GM23338 (cell line): ENCODE results near the gene PPFIBP2. TPM values are rescaled to one million over a fixed set of nuclear protein-coding genes. Genes with fewer than 3 reads are reported as not detected.

Experiments
- ATAC-seq: fragments of 200-7000 bp; cut with Tn5 transposase; 3 replicates; pipeline ENCODE4 v1.9.1; 2020
- DNase-seq: peaks from one replicate; pipeline ENCODE4 v3.0.0-alpha.2; 2015; ENCODE audit warnings: low spot score
- H2AFZ ChIP-seq: fragments of 200-600 bp; sonication (generic); 2 replicates; pipeline ENCODE4 v1.8.0; 2016; ENCODE audit warnings: antibody characterized with exemption, mild to moderate bottlenecking, moderate library complexity
- H3F3A ChIP-seq: fragments of 200-600 bp; sonication (generic); replicated peaks from 2 replicates; pipeline ENCODE4 v1.8.0; 2017; ENCODE audit warnings: antibody characterized with exemption, mixed run types, low read depth
- H3K27ac ChIP-seq: fragments of 200-600 bp; sonication (generic); 2 replicates; pipeline ENCODE4 v1.6.1; 2016; ENCODE audit warnings: low read depth
- H3K27me3 ChIP-seq: fragments of 200-600 bp; sonication (generic); 2 replicates; pipeline ENCODE4 v1.8.0; 2016; ENCODE audit warnings: mild to moderate bottlenecking, mixed run types, moderate library complexity; ENCODE audit not compliant: insufficient read depth
- H3K36me3 ChIP-seq: fragments of 200-600 bp; sonication (generic); 2 replicates; pipeline ENCODE4 v1.8.0; 2016; ENCODE audit warnings: mild to moderate bottlenecking; ENCODE audit not compliant: insufficient read depth
- H3K4me1 ChIP-seq: fragments of 200-600 bp; sonication (generic); 2 replicates; pipeline ENCODE4 v1.8.0; 2016; ENCODE audit warnings: mild to moderate bottlenecking, moderate library complexity; ENCODE audit not compliant: insufficient read depth
- H3K4me2 ChIP-seq: fragments of 200-600 bp; sonication (generic); 2 replicates; pipeline ENCODE4 v1.7.1; 2017; ENCODE audit warnings: mixed run types
- H3K4me3 ChIP-seq: fragments of 200-600 bp; sonication (generic); 2 replicates; pipeline ENCODE4 v1.6.1; 2016; ENCODE audit warnings: mixed run types
- H3K79me2 ChIP-seq: fragments of 200-600 bp; sonication (generic); replicated peaks from 2 replicates; pipeline ENCODE4 v1.8.0; 2017; ENCODE audit warnings: mild to moderate bottlenecking; ENCODE audit not compliant: insufficient read depth
- H3K9me2 ChIP-seq: fragments of 200-600 bp; sonication (generic); 2 replicates; pipeline ENCODE4 v1.8.0; 2017; ENCODE audit not compliant: insufficient read depth
- H4K20me1 ChIP-seq: fragments of 200-600 bp; sonication (generic); replicated peaks from 2 replicates; pipeline ENCODE4 v1.8.0; 2017; ENCODE audit warnings: mild to moderate bottlenecking; ENCODE audit not compliant: insufficient read depth
- H3K27ac Mint-ChIP-seq: 2 replicates; pipeline ENCODE4 v1.8.0; 2020; ENCODE audit warnings: inconsistent platforms, mild to moderate bottlenecking, moderate library complexity, mixed read lengths
- H3K27me3 Mint-ChIP-seq: 3 replicates; pipeline ENCODE4 v1.8.0; 2022; ENCODE audit warnings: low read depth, mild to moderate bottlenecking, moderate library complexity, mixed read lengths, inconsistent platforms; ENCODE audit not compliant: insufficient read depth, poor library complexity
- H3K36me3 Mint-ChIP-seq: 3 replicates; pipeline ENCODE4 v1.8.0; 2021; ENCODE audit warnings: low read depth, mild to moderate bottlenecking, inconsistent platforms, moderate library complexity, mixed read lengths
- H3K4me1 Mint-ChIP-seq: 3 replicates; pipeline ENCODE4 v1.8.0; 2020; ENCODE audit warnings: mild to moderate bottlenecking, inconsistent platforms, mixed read lengths
- H3K4me3 Mint-ChIP-seq: 3 replicates; pipeline ENCODE4 v1.8.0; 2021; ENCODE audit warnings: moderate library complexity, mild to moderate bottlenecking, inconsistent platforms, mixed read lengths
- H3K9me3 Mint-ChIP-seq: 3 replicates; pipeline ENCODE4 v1.8.0; 2020; ENCODE audit warnings: moderate library complexity, mild to moderate bottlenecking, inconsistent platforms, mixed read lengths
- CREB1 ChIP-seq: fragments of 250-450 bp; sonication (Bioruptor Pico); IDR thresholded peaks from 2 replicates; pipeline ENCODE4 v1.5.0; 2020; ENCODE audit warnings: low read depth, mild to moderate bottlenecking, moderate library complexity
- EZH2phosphoT487 ChIP-seq: fragments of 200-600 bp; sonication (generic); IDR thresholded peaks from one replicate; pipeline ENCODE4 v1.8.1; 2018; ENCODE audit warnings: antibody characterized with exemption; ENCODE audit not compliant: unreplicated experiment
- JUNB ChIP-seq: IDR thresholded peaks from one replicate; pipeline ENCODE4 v1.6.1; 2016; ENCODE audit warnings: antibody characterized with exemption; ENCODE audit not compliant: unreplicated experiment
- NANOG ChIP-seq: IDR thresholded peaks from 2 replicates; pipeline ENCODE4 v1.6.1; 2016; ENCODE audit warnings: antibody characterized with exemption, borderline replicate concordance
- POLR2AphosphoS5 ChIP-seq: IDR thresholded peaks from 2 replicates; pipeline ENCODE4 v1.6.1; 2016; ENCODE audit warnings: antibody characterized with exemption, low read depth
- STAT1 ChIP-seq: IDR thresholded peaks from one replicate; pipeline ENCODE4 v1.6.1; 2016; ENCODE audit warnings: antibody characterized with exemption; ENCODE audit not compliant: unreplicated experiment
- ZNF114 ChIP-seq: fragments of 250-450 bp; sonication (Bioruptor Pico); IDR thresholded peaks from 2 replicates; pipeline ENCODE4 v1.5.0; 2020; ENCODE audit warnings: mild to moderate bottlenecking, moderate library complexity
- polyA plus RNA-seq: library from polyadenylated mRNA; unstranded; fragments of >200 nt; fragmentation: Nextera tagmentation; extraction: Ambion mirVana; gene quantifications from 2 replicates; pipeline ENCODE4 v1.2.1, GENCODE V29; 2016
- total RNA-seq: library from RNA; depleted of rRNA; stranded (reverse); fragments of >200 nt; shearing (Covaris generic); gene quantifications from 2 replicates; pipeline ENCODE4 v1.2.3, GENCODE V29; 2014
- TF ChIP-seq, protein P1 (sequence below): fragments of 250-450 bp; sonication (Bioruptor Pico); IDR thresholded peaks from 2 replicates; pipeline ENCODE4 v1.5.0; 2020; ENCODE audit warnings: mild to moderate bottlenecking, moderate library complexity
- TF ChIP-seq, protein P2 (sequence below), 2 experiments: fragments of 200-600 bp in 1 of 2; sonication (generic) in 1 of 2; conservative IDR thresholded peaks; 2 replicates each; pipeline versions ENCODE4 v1.5.1 to v1.6.1; 2016 to 2017; ENCODE audit warnings: antibody characterized with exemption in 2 of 2, low read depth in 2 of 2, mild to moderate bottlenecking in 2 of 2, moderate library complexity in 1 of 2
- TF ChIP-seq, protein P3 (sequence below): IDR thresholded peaks from one replicate; pipeline ENCODE4 v1.6.1; 2018; ENCODE audit warnings: antibody characterized with exemption; ENCODE audit not compliant: unreplicated experiment

PPFIBP2 gene
- total and polyA plus RNA-seq, 2 experiments from 2014 or later: 7.1 to 14.8 TPM

DNA sequence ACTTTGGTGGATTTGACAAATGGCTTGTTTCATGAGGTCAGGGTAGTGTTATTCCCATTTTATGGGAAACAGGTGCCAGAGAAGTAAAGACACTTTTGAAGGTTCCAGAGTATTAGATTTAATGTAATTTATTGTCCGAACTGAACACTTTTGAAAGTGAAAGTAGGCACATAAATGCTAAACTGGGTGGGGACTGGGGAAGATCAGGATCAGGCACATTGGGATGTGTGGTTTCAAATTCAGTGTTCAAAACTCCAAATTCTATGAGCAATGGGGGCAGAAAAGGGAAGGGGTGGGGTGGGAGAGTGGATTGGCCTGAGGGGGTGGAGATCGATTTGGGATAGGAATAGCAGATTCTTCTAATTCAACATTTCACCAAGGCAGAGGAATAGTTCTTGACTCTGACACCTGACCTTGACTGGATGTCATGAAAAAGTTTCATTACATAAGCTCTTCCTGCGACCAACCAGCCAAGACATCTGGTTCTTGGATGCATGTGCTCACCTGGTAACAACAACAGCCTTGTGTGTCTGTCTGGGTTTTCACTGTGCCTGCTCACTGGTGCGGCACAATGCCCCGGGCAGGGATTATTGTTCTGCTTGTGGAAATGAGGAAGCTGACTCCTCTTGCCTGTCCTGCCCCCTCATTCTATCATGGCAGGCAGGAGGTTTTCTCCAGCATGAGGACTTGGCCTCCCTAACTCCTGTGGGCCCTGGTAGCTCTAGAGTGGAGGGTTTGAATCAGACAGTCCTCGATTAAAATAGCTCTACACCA, 10.8 kb downstream of the PPFIBP2 start (continued):
- TF ChIP-seq, protein P1, sequence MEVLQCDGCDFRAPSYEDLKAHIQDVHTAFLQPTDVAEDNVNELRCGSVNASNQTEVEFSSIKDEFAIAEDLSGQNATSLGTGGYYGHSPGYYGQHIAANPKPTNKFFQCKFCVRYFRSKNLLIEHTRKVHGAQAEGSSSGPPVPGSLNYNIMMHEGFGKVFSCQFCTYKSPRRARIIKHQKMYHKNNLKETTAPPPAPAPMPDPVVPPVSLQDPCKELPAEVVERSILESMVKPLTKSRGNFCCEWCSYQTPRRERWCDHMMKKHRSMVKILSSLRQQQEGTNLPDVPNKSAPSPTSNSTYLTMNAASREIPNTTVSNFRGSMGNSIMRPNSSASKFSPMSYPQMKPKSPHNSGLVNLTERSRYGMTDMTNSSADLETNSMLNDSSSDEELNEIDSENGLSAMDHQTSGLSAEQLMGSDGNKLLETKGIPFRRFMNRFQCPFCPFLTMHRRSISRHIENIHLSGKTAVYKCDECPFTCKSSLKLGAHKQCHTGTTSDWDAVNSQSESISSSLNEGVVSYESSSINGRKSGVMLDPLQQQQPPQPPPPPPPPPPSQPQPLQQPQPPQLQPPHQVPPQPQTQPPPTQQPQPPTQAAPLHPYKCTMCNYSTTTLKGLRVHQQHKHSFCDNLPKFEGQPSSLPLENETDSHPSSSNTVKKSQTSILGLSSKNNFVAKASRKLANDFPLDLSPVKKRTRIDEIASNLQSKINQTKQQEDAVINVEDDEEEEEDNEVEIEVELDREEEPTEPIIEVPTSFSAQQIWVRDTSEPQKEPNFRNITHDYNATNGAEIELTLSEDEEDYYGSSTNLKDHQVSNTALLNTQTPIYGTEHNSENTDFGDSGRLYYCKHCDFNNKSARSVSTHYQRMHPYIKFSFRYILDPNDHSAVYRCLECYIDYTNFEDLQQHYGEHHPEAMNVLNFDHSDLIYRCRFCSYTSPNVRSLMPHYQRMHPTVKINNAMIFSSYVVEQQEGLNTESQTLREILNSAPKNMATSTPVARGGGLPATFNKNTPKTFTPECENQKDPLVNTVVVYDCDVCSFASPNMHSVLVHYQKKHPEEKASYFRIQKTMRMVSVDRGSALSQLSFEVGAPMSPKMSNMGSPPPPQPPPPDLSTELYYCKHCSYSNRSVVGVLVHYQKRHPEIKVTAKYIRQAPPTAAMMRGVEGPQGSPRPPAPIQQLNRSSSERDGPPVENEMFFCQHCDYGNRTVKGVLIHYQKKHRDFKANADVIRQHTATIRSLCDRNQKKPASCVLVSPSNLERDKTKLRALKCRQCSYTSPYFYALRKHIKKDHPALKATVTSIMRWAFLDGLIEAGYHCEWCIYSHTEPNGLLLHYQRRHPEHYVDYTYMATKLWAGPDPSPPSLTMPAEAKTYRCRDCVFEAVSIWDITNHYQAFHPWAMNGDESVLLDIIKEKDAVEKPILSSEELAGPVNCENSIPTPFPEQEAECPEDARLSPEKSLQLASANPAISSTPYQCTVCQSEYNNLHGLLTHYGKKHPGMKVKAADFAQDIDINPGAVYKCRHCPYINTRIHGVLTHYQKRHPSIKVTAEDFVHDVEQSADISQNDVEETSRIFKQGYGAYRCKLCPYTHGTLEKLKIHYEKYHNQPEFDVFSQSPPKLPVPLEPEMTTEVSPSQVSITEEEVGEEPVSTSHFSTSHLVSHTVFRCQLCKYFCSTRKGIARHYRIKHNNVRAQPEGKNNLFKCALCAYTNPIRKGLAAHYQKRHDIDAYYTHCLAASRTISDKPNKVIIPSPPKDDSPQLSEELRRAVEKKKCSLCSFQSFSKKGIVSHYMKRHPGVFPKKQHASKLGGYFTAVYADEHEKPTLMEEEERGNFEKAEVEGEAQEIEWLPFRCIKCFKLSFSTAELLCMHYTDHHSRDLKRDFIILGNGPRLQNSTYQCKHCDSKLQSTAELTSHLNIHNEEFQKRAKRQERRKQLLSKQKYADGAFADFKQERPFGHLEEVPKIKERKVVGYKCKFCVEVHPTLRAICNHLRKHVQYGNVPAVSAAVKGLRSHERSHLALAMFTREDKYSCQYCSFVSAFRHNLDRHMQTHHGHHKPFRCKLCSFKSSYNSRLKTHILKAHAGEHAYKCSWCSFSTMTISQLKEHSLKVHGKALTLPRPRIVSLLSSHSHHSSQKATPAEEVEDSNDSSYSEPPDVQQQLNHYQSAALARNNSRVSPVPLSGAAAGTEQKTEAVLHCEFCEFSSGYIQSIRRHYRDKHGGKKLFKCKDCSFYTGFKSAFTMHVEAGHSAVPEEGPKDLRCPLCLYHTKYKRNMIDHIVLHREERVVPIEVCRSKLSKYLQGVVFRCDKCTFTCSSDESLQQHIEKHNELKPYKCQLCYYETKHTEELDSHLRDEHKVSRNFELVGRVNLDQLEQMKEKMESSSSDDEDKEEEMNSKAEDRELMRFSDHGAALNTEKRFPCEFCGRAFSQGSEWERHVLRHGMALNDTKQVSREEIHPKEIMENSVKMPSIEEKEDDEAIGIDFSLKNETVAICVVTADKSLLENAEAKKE (CRISPR knock-in tag): no peak
- TF ChIP-seq POLR2AphosphoS5: no peak
- no peak for TF ChIP-seq CREB1 (CRISPR knock-in tag)

DNA sequence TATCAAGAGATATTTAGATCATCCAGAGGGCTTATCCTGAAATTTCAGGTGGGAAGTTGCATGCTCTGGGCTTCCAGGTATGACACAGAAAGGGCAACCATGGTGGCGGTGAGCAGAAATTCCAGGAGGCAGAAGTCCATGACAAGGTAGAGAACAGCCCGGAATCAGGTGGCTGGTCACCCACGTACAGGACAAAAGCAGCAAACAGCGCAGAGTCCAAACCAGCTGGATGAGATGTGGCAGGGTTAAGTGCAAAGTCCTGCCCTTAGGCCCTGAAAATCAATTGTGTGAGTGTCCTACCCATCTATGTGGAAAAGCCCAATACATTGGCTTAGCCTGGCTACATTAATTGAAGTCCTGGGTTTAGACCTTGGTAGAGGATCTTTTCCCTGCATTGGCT, 11.6 kb downstream of the PPFIBP2 start:
- Histone ChIP-seq H3K4me2 (no peak overlapping the region), H4K20me1 (no peaks in the 10 kb centered on the region; the same call in 1 of the 2 replicates), H3K4me1 (no peaks in the 10 kb centered on the region), H3K27ac (no peak overlapping the region), H3K27me3 (no peaks in the 10 kb centered on the region), H3K79me2 (no peaks in the 10 kb centered on the region), H3K9me2 (peaks cover 18% of the 10 kb centered on the region; the same call in 1 of the 2 replicates), H2AFZ (no peak overlapping the region), H3F3A (no peaks in the 10 kb centered on the region), H3K4me3 (no peak overlapping the region), H3K36me3 (no peaks in the 10 kb centered on the region)
- no peak overlapping the region for H3K4me3 Mint-ChIP-seq
- ATAC-seq (no peak), DNase-seq (no peak)
- no peaks in the 10 kb centered on the region for H3K36me3 Mint-ChIP-seq
- peaks cover 2% of the 10 kb centered on the region for H3K27me3 Mint-ChIP-seq
- H3K9me3 Mint-ChIP-seq: peaks cover 3% of the 10 kb centered on the region; the same call in 1 of the 3 replicates
- H3K4me1 Mint-ChIP-seq: no peaks in the 10 kb centered on the region; the same call in 2 of the 3 replicates
- no peak overlapping the region for H3K27ac Mint-ChIP-seq
- TF ChIP-seq CREB1 (CRISPR knock-in tag): no peak
- TF ChIP-seq JUNB: no peak
- TF ChIP-seq, protein P2, sequence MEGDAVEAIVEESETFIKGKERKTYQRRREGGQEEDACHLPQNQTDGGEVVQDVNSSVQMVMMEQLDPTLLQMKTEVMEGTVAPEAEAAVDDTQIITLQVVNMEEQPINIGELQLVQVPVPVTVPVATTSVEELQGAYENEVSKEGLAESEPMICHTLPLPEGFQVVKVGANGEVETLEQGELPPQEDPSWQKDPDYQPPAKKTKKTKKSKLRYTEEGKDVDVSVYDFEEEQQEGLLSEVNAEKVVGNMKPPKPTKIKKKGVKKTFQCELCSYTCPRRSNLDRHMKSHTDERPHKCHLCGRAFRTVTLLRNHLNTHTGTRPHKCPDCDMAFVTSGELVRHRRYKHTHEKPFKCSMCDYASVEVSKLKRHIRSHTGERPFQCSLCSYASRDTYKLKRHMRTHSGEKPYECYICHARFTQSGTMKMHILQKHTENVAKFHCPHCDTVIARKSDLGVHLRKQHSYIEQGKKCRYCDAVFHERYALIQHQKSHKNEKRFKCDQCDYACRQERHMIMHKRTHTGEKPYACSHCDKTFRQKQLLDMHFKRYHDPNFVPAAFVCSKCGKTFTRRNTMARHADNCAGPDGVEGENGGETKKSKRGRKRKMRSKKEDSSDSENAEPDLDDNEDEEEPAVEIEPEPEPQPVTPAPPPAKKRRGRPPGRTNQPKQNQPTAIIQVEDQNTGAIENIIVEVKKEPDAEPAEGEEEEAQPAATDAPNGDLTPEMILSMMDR (conservative IDR thresholded peaks at IDR 0.05; ENCODE audit: low read depth in 2 of 2): no peak
- no peak for TF ChIP-seq EZH2phosphoT487
- no peak for TF ChIP-seq STAT1
- no peak for TF ChIP-seq POLR2AphosphoS5
- TF ChIP-seq NANOG: no peak
- TF ChIP-seq, protein P3, sequence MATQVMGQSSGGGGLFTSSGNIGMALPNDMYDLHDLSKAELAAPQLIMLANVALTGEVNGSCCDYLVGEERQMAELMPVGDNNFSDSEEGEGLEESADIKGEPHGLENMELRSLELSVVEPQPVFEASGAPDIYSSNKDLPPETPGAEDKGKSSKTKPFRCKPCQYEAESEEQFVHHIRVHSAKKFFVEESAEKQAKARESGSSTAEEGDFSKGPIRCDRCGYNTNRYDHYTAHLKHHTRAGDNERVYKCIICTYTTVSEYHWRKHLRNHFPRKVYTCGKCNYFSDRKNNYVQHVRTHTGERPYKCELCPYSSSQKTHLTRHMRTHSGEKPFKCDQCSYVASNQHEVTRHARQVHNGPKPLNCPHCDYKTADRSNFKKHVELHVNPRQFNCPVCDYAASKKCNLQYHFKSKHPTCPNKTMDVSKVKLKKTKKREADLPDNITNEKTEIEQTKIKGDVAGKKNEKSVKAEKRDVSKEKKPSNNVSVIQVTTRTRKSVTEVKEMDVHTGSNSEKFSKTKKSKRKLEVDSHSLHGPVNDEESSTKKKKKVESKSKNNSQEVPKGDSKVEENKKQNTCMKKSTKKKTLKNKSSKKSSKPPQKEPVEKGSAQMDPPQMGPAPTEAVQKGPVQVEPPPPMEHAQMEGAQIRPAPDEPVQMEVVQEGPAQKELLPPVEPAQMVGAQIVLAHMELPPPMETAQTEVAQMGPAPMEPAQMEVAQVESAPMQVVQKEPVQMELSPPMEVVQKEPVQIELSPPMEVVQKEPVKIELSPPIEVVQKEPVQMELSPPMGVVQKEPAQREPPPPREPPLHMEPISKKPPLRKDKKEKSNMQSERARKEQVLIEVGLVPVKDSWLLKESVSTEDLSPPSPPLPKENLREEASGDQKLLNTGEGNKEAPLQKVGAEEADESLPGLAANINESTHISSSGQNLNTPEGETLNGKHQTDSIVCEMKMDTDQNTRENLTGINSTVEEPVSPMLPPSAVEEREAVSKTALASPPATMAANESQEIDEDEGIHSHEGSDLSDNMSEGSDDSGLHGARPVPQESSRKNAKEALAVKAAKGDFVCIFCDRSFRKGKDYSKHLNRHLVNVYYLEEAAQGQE: no peak
- TF ChIP-seq ZNF114 (CRISPR knock-in tag): no peak
